Putamen (tissue), 1 donor: ENCODE results near the gene FBP1.
"Not testable (repeated sequence)": the region's sequence is repeated elsewhere in the genome, so short reads cannot be mapped to it uniquely, and the experiment has no call there.

ENCODE experiments used
- DNase-seq: peaks from one replicate; pipeline ENCODE4 v3.0.0-alpha.2; 2016; ENCODE audit warnings: low spot score

Gene FBP1

DNA sequence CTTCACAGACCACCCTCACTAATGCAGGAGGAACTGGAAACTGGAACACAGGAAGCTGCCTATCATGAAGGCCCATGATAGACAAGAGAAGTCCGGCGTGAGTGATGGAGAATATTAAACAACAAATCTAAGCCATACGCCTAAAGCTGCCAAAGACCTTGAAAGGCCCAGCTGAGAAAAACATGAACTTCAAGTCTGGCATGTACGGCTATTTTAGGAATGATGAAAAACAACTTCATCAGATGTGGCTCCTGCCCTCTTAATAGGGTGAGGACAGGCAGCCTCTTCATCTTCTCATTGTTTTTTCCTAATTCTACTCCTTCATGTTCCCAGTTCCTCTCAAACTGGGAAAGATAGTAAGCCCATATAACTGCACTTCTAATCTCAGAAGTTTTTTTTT is 20.3 kb downstream of the FBP1 start:
- DNase-seq: no peak

DNA sequence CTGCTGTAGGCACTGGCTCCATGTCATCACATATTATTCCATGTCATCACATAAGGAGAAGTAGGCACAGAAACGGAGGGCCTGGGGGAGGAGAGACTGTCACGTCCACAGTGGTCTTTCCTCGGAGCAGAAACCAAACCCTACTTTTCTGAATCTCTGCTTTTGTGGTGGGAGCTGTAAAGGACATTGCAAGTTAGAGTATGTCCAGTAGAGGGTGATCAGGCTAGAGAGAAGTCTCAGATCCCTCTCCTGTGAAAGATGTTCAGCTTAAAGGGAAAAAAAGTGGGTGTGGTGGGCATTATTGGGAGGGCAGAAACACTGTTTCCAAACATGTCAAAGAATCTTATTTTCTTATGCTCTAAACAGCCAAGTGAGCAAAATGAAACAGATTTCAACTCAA is 26.3 kb downstream of the FBP1 start:
- DNase-seq: no peak

DNA sequence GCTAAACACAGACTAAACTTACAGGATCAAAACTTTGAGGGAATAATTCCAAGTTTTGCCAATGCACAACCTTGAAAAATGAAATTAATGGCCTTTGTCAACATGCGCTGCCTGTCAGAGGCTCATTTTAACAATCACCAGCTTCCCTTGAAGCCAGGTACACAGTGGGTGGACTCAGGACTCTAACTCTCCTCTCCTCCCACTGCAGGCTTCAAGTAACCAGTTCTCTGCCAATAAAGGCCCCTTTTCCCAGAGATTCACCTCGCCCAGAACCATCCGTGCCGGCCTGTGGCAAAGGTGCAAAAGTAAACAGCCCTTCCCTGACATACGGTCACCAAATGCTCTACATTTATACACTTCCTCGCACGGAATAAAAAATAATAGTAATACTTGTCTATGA is 27.2 kb downstream of the FBP1 start:
- DNase-seq: no peak

DNA sequence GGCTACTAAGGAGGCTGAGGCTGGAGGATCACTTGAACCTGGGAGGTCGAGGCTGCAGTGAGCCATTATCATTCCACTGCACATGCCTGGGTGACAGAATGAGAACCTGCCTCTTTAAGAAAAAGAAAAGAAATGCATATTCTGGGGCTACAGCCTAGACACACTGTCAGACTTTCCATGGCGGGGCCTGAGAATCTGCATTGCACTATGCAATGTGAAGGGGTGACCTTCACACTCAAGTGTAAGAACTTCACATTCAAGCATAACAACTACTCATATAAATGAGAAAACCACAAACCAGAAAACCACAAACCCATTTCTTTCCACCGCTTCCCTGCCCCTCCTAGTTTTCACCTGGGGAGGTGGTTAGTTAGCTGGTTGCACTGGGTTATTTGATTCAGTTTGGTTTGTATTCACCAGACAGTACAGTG is 27.7 kb downstream of the FBP1 start:
- no peak for DNase-seq

DNA sequence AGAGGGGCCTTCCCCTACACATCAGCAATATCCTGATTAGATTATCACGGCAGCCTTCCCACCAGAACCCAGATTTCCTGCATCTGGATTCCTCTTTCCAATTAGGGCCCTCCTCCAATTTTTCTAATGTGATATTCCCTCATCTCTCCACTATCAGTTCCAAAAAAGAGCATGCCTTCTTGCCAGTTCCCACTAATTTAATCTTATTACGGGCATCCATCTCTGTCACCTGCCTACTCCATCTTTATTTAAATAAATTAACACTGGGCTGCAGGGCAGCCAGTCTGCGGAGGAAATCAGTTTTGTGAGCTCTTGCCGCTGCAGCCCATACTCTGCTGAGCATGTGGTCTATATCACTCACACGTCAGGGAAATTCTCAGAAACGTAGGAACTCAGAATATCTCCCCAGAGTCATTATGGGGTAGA is 29.1 kb downstream of the FBP1 start:
- DNase-seq: no peak

DNA sequence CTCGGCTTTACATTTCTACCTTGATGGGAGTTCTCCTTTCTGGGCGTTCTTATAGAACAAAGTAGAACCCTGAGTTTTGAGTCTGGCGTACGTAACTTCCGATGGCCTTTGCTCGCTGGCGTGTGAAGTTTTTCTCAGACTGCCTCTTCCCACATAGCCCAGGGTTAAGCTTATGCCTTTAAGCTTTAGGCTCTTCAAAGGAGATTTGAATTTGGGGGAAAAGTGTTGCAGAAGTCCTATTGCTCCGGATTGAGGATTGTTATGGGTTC is 32.0 kb downstream of the FBP1 start:
- DNase-seq: no peak

DNA sequence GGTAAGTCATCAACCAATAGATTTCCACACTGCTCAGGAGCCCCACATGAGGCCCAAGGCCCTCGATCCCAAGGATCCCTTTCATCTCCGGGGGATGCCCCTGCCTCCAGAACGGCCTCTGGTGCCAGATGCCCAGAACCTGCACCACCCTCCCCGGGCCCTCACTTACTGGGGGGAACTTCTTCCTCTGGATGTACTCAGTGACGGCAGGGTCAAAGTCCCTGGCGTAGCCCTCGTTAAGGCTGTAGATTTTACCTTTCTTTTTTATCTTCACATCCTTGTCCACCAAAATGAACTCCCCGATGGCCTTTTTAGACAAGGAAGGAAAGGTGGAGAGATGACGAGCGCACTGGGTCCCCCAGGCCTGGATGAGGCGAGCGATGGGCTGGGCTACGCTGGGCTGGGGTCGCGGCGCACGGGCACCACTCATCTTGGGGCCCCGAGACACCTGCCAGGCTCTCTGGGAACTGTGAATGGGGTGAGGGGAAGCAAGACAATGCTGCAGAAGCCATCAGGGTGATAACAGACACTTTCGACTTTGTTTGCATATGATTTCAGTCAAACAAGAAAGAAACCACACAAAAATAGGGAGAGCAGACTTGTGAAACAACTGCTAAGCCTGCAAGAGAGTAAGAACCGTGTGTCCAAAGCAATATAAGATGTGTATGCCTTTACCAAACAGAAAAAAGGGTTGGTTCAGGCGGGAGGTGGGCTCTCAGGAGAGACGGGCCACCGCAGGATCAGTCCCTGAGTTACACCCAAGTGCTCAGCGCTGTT is 32.5 kb downstream of the FBP1 start:
- no peak for DNase-seq

DNA sequence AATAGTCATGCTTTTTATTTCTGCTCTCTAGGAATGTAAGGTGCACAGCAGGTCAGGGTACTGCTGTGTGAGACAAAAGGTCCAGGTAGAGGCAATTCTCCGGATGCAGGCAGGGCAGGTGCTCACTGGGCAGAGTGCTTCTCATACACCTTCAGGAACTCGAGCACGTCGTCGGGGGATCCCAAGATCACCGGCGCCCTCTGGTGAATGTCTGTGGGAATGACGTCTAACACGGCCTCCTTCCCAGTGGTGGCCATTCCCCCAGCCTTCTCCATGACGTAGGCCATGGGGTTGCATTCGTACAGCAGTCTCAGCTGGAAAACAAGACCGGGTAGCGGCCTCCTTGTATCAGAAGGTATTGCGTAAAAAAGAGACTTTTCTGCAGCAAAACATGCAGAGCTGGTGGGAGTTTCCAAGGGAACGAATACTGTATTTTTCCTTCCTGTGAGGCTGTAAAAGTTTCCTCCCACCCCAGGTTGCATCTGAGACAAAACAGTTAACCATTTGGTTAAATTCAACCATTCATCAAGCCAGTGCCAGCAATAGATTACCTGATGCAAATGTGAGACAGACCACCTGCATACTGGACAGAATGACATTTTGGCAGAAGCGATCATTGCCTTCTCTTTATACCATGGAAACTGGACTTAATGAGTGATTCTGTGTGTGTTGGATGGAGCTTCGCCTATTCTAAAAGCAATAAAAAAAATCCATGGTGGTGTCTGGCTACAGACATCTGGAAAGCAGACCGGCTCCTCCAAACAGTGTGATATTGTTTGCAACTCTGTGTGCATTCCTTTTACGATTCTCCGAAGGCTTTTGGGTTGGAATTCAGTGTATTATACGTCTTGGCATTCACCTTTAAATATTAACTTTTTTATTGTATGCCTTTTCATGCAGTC is 35.8 kb downstream of the FBP1 start:
- peak; percentile 62 for DNase-seq

DNA sequence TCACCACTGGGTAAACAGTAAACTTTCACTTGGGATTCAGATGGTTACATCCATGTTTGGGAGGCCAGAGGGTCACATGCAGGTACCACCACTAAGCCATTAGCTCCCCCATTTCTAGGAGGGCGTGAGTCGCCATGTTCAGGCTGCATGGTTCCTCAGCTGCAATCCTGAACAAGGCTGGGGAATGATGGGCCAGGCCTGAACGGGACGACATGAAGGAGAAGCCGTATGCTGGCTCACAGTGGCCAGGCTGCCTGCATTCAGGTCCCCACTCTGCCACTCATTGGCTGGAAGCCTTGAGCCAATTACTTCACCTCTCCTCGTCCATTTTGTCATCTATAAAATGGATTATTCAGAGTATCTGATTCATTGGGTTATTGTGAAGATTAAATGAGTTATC is 36.7 kb downstream of the FBP1 start:
- DNase-seq: no peak

DNA sequence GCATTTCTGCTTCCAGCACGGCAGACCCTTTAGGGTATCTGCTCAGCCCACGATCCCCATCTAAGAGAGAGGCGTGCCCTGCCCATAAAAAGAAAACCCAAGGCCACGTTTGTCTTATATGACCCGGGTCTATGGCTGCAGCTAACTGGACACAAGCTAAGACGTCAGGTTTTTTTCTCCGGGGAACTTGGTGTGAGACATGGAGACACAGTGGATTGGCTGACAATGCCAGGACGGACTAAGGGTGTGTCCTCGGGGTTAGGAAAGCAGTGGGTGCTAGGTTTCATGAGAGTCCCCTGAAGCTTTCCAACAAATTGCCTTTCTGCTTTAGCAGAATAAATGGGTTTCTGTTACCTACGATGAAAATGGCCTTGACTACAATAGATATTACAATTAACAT is 38.6 kb downstream of the FBP1 start:
- DNase-seq: no peak

DNA sequence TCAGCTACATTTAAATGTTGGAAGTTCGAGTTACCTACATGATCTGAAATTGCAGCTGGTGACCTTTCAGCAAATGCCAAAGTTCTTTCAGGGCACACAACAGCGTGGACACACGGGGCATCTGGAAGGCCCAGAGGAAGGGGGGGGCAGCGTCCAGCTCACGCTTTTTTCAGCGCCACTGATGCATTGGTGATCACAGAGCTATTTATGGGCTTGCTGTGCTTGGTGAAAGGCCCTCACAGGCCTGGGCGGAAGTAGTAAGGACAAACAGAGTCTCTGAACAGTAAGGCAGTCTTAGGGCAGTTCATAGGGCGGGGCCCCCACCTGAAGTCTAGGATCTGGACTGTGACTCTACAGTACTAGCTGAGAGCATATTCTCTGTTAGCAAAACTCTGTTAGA is 39.1 kb downstream of the FBP1 start:
- DNase-seq: no peak

DNA sequence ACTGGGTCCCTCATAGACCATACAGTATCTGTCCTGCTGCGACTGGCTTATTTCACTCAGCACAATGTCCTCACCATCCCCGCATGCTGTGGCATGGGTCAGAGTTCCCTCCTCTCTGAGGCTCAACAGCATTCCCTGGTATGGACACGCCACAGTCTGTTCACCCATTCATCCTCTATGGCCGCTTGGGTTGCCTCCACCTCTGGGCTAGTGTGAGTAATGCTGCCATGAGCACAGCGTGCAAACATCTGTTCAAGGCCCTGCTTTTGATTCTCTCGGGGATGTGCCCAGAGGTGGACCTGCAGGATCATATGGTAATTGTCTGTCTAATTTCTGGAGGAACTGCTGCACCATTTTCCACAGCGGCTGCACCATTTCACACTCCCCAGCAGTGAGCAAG is 40.2 kb downstream of the FBP1 start:
- DNase-seq: no peak

DNA sequence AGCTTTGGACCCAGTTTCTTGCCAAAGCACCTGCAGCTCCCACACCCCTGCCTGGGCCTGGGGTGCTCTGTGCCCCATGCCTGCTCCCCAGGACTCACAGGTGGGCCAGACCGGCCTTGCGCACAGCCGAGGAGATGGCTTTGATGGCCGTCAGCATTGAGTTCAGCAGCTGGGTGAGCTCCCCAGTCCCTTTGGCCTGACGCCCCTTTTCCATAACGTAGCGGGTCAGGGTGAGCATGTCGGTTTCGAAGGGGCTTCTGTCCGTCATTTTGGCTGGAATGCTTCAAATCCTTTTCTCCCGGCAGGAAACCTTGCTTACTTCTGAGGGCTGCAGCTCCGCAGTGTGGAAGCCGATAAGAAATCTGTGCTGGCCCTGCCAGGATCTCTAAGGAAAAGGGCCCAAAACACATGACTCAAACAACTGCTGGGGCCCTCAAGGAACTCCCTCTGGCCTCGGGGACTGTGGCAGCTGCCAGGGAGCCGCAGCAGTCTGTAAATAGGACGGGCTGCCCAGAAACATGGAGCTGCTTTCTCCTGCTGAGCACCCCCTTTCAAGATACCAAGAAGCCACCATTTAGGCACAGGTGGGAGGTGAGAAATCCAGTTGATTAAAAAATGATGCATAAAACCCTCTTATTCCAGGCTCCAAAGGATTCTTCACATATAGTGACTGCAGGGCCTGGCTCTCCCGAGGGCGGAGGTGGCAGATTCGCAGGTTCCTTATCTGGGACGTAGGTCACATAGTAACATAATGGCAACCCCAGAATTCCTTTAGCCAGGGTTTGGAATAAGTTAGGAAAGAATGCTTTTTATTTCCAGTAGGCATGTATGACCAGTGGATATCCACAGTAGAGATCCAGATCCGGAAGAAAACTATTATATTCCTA is 45.6 kb downstream of the FBP1 start, which contains the start of gene FBP2:
FBP2 (minus strand) TSS at position 366 of the 887 bp plus-strand sequence; CDS start at position 268, 98 bp downstream.
- DNase-seq: no peak

DNA sequence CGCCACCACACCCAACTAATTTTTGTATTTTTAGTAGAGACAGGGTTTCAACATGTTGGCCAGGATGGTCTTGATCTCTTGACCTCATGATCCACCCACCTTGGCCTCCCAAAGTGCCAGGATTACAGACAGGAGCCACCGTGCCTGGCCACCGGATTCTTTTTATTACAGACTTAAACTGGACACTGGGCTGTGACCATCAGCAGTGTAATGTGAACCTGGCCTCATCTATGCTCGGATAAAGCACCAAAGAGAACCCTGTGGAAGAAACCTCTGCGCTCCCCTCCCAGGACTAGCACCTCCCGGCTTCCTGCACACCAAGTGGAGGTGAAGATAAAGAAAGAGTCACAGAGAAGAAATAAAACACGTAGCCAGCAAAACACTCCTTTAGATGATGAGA is 46.6 kb downstream of the FBP1 start:
- not testable (repeated sequence) for DNase-seq

DNA sequence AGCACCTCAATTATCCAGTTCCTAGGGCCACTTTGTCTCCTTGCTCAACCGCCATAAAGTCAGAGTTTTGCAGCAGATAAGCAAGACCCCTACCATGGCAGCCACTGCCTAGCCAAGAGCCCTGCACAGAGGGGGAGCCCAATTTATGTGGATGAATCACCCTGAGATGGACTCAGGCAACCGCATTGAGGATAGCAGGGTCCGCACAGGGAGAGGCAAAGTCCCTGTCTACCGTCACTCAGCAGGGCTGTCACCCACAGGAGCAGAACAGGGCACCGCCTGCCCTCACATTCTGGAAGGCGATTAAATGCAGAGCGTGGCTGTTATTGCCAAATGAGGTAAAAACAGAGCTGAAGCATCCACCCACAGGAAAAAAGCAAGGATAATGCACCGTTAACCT is 47.4 kb downstream of the FBP1 start:
- no peak for DNase-seq

DNA sequence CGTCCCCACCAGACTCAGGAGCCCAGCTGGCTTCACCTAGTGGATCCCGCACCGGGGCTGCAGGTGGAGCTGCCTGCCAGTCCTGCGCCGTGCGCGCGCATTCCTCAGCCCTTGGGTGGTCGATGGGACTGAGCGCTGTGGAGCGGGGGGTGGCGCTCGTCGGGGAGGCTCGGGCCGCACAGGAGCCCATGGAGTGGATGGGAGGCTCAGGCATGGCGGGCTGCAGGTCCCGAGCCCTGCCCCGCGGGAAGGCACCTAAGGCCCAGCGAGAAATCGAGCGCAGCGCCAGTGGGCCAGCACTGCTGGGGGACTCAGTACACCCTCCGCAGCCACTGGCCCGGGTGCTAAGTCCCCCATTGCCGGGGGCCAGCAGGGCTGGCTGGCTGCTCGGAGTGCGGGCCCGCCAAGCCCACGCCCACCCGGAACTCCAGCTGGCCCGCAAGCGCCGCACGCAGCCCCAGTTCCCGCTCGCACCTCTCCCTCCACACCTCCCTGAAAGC is 48.2 kb downstream of the FBP1 start:
- DNase-seq: not testable (repeated sequence)

DNA sequence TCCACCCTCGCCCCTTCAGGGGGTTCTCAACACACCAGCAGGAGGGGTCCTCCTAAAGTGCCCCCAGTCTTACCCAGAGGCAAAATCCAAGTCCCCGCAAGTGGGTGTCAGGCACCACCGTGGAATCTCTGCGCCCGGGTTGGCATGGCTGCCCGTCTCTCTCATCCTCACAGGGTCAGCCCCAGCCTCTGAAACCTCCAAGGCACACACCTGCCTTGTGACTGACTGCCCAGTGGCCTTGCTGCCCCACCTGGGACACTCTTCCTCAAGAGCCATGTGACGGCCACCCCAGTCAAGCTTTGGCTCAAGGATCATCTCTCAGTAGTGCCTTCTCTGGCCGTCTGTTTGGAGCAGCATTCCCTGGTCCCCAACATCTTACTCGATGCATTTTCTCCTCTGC is 50.6 kb downstream of the FBP1 start:
- DNase-seq: no peak

DNA sequence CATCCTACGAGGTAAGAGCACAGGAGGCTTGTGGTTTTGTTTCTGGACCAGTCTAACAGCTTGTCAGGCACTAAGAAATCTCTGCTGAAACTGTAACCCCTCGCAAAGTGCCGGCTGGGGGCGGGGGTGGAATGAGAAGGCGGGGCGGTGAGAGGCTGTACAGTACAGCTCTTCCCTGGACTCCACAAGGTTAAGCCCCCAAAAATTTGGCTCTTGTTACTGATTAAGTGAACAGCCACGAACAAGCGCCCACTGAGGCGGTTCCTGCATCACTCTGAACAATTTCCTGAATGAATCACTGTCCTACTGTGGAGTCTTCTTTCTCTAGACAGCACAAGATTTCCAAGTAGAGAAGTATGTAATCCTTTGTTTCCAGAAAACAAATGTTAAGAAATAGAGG is 52.5 kb downstream of the FBP1 start:
- no peak for DNase-seq

DNA sequence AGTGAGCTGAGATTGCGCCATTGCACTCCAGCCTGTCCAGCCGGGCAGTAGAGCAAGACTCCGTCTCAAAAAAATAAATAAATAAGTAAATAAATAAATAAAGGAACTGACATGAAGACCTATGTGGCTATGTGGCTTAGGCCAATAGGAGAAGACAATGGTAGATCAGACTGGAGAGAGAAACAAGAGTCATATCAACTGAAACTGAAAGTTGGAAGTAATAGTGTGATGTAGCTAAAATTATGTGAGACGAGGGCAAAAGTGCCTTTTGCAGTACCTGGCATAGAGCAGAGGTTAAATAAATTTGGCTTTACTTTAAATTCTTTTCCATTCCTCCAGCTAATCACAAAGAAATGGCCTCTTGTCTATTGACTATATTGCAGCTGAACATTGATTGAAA is 53.0 kb downstream of the FBP1 start:
- DNase-seq: no peak

DNA sequence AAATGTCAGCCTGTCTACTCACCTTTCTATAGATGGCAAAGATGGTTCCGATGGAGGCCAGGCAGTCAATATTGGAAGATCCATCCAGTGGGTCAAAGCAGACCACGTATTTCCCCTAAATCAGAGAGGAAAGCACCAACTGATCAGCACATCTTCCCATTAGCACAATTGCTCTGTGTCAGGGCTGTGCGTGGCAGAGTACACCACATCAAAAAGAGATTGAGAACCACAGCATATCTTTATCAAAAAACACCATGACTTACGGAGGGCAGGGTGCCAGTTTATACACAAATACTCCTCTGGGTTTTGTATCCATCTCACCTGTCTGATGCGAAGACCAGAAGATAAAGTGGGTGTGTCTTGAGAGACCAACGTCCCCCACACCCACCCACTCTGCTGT is 54.8 kb downstream of the FBP1 start:
- no peak for DNase-seq

DNA sequence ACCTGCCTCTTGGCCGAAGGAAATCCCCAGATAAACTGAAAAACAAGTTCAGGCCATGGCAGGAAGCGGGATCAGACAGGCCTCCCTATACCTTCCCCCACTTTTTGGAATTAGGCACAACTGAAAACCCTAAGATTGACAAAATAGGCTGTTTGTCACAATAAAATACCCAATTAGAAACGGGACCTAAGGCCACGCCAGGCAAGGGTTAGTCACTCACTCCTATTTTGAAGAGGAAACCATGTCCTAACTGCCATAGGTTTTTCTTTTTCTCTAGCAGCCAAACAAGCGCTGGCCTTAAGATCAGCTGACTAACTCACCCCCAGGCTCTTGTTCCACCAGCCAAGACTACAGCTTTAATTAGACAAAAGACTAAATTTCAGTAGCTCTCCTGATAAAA is 57.6 kb downstream of the FBP1 start:
- no peak for DNase-seq

DNA sequence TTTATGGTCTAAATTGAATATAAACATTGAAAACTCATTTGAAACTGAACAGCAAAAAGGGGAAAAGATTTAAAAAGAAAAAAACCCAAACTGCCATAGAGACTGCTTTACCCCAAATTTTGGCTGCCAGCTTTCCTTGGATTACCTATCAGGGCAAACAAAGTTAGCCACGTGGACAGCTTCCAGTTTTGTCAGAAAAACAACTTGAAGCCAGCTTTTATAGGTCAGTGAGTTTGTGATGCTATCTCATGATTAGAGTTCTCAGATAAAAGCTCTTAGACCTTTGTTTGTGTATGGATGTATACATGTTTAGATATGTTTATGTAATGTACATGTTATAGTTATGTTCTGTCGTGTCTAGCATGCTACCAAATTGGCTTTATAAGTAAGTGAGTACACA is 61.7 kb downstream of the FBP1 start:
- no peak for DNase-seq
